C1 segment of cervical spinal cord (tissue), 14 donors: ENCODE data around the gene RSPH3.
"Not testable (repeated sequence)": the region's sequence is repeated elsewhere in the genome, so short reads cannot be mapped to it uniquely, and the experiment has no call there.

Source experiments
- DNase-seq, 14 donors: peaks; one replicate each; lab custom pipeline; 2025; lab: John Stamatoyannopoulos, UW

The RSPH3 gene

DNA sequence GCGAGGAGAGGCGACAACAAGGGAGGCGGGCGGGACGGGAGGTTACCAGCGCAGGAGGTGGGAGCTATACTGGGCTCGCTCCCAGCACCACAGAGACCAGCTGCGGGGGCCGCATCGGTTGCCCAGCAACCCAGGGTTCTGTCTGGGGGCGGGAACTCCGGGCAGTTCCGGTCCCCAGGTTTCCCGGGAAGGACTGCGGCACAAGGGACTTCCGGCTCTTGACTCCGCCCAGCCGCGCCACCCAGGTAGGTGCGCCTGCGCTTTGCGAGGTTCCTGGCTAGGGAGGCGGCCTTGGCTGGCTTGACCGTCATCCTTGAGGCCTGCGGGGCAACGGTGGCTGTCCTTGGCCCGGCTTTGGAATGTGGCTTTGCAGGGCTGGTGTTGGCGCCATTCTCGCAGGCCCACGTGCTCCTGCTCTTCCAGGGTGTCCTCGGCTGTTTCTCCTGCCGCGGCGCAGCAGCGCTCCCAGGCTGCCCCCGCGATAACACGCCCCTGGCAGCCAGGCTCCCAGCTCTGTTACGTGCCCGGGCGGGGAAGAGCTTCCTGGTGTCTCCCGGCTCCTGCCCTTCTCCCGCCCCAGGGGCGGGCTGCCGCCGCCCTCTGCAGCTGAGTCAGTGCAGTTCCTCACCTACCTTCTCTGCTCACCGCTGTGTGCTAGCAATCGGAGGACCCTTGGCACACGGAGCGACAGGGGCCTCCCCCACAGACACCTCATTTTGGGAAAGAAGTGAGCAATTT, at the start of gene RSPH3:
Gene RSPH3 (minus strand): TSS at position 537 of the 738 bp plus-strand sequence. CDS start 652 bp downstream, outside the sequence.
- DNase-seq = peak; percentile 48 to 97 (median 82)

DNA sequence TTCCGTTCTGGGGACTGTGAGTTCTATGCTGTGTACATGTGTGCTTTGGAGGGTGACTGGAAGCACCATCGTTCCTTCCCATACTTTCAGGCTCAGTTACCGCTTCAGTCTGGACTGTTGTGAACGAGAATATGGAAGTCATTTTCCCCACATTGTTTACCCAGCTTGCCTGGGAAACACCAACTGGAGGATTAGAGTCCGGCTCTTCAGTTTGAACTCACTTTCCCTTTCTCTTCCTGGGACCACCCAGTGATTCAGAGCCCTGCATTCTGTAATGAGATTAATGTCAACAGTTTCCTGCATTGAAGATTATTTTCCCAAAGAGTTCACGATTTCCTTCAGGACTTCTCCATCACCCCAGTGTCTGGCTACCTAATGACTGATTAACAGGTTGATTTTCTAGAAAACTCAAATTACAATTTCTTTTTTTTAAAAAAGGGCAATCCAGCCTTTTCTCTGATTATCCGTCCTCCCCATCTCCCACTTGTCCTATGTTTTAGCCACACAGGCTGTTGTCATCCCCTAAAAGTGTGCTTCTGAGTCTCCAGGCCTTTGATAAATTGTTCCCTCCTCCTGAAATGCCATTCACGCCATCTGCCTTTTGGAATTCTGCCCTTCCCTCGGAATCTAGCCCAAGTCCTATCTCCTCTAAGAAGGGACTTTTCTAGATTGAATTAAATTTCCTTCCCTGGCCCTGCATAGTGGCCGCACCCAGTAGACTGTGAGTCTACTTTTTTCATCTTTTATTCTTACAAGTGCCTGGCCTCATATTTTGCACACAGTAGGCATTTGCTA, 48.1 kb upstream of the RSPH3 start:
- DNase-seq = peak in 1 of 14 donors; percentile 65

DNA sequence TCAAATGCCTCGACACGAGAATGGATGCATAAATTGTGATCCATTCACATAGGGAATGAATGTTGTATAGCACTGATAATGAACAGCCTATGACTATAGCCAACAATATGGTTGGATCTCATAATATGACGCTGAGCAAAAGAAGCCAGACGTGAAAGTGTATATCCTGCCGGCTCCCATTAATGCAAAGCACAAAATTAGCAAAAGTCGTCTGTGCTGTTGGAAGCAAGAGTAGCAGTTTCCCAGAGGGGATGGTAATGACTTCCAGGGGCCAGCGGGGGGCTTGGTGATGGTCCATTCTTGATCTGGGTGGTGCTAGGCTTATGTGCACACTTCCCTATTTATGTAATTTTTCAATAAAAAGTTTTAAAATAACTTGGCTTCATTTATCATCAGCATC, 45.8 kb upstream of the RSPH3 start:
- no peak for DNase-seq

GRCh38 chr6:159044899-159045727, 45.1 kb upstream of the RSPH3 start, which contains the start of gene TAGAP:
TSS of gene TAGAP (minus strand) at chr6:159044991. CDS start at chr6:159044146, 845 bp downstream.
- DNase-seq = peak in 6 of 14 donors; percentile 10 to 45 (median 34)

GRCh38 chr6:159043947-159044346, 43.9 kb upstream of the RSPH3 start:
- no peak for DNase-seq

DNA sequence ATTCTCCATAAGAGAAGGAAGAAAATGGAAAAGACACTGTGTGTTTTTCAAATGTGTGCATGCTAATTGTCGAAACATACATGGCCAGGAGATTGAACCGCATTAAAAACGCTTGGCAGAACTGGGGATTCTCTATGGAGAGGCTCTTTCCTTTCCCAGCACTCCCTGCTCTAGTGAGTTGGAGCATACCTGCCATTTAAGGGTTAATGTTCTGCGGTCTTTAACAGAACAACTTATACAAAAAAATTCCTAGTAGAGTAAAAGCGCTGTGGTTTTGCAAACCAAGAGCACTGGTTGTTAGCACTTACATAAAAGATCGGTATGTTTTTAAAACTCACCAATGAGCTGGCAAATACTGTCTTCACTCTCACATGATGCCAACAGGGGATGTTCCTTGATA, 43.2 kb upstream of the RSPH3 start:
- no peak for DNase-seq

DNA sequence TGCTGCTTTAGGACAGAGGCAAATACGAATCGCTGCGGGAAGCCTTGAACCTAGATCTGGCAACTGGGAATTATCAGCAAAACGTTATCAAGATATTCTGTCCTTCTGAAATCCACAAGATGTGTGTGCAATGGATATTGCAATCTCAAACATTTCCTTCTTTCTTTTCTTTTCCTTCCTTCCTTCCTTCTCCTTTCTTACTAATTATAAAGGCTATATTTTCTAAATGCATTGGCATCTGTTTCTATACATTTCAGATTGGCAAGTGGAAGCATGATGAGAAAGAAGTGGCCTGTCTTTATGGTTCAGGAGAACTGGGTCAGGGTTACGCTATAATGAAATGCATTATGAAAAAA, 42.8 kb upstream of the RSPH3 start:
- no peak for DNase-seq

- peak in 8 of 14 donors; percentile 11 to 77 (median 23) for DNase-seq
These were observed 42.2 kb upstream of the RSPH3 start for GRCh38 chr6:159042003-159042825.

DNA sequence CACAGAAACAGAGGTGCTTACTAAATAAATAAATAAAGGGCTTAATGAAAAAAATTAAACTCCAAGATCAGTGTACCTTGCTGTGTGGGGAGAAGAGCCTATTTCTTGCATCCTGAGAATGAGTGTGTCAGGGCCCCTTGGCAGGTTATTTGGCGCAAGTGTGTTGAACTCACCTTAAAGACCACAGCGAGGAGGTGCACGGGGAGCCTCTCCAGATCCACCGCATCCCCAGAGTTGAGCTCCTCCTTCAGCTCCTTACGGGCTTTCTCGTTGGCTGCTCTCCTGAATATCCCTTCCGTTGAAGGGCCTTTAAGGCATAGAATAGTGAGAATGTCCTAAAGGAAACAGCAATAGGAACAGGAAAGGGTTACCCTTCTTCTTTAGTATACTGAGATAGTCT, 41.2 kb upstream of the RSPH3 start:
- DNase-seq = no peak

GRCh38 chr6:159039885-159040258, 39.9 kb upstream of the RSPH3 start:
- DNase-seq = no peak

DNA sequence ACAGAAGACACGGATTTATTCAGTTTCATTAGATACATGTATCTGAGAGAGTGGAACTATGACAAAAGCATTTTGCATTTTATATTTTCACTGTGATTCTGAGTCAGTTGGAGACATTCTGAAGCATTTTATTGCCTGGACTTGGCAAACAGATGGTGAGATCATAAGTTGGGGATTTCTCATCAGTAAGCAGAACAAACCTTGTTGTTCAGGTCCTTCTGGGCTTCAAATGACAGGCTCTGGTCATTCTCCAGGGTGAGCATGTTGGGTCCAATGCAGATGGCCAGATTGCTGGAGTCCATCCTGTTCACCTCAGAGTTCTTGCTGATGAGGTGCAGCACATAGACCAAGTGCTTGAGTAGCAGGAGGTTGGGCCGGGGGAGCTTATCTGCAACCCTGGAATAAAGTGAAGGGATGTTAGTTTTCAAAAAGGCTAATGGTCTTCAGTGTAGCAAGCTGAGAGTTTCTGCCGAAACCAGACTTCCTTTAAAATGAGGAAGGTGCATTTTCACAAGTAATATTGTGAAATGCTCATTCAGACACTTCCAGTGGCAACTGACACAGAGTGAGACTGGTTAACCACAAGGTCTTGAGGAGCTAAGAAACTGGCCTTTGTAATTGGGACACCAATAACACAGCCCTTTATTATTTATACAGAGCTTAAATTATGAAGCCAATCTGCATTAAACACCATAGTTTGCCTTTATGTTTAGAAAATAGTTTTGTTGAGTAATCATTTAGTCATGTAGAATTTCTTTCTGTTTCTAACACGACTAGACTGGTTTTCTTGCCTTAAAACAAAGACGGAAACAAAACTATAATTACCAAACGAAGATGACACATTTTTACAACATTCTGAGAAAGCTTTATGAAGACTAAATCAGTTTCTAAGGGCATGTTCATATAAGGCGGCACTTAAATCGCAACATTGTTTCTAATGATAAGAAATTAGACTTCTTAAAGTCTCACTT, 39.2 kb upstream of the RSPH3 start:
- DNase-seq = peak in 4 of 14 donors; percentile 12 to 72 (median 19)

DNA sequence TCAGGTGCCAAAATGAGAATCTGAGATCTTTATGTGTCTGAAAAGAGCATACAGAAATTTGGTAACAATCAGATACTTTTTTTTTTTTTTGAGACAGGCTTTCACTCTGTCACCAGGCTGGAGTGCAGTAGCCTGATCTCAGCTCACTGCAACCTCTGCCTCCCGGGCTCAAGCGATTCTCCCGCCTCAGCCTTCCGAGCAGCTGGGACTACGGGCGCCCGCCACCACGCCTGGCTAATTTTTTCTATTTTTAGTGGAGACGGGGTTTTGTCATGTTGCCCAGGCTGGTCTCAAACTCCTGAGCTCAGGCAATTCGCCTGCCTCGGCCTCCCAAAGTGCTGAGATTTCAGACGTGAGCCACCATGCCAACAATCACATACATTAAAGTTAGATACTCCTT, 38.3 kb upstream of the RSPH3 start:
- not testable (repeated sequence) for DNase-seq

GRCh38 chr6:159037756-159038290, 37.8 kb upstream of the RSPH3 start:
- no peak for DNase-seq

DNA sequence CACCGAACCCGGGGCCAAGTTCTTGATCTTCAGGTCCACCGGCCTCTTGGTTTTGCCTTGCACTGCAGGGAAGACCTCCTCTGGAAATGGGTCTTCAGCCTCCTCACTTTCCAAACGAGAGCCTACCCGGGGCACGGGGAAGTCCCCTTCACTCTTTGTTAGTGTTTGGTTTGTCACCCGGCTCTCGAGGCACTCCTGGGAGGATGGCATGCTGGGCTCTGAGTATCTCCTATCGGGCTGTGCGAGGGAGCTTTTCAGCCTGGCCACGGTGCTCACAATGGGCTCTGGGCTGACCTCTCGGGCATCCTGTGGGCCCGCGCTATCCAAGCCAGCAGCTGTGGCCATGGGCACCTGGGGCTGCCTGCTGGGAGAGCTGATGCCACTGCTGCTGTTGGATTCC, 36.7 kb upstream of the RSPH3 start:
- no peak for DNase-seq

DNA sequence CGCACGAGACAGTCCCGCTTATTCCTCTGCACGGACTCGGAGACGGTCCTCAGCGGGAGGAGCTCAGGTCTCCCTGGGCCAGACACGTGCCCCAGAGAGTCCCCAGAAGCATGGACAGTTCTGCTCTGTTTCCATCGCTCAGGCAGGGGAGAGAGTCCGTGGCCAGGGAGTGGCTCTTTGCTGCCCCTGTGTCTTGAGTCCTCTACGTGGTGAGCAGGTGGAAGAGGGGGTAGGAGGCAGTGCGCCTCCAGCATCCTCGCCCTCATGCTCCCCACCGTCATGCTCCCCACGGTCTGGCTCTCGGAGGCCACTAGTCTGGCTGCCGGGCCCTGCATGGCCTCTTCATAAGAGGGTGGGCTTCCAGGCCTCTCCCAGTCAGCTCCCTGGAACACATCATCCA, 35.9 kb upstream of the RSPH3 start:
- DNase-seq = no peak

DNA sequence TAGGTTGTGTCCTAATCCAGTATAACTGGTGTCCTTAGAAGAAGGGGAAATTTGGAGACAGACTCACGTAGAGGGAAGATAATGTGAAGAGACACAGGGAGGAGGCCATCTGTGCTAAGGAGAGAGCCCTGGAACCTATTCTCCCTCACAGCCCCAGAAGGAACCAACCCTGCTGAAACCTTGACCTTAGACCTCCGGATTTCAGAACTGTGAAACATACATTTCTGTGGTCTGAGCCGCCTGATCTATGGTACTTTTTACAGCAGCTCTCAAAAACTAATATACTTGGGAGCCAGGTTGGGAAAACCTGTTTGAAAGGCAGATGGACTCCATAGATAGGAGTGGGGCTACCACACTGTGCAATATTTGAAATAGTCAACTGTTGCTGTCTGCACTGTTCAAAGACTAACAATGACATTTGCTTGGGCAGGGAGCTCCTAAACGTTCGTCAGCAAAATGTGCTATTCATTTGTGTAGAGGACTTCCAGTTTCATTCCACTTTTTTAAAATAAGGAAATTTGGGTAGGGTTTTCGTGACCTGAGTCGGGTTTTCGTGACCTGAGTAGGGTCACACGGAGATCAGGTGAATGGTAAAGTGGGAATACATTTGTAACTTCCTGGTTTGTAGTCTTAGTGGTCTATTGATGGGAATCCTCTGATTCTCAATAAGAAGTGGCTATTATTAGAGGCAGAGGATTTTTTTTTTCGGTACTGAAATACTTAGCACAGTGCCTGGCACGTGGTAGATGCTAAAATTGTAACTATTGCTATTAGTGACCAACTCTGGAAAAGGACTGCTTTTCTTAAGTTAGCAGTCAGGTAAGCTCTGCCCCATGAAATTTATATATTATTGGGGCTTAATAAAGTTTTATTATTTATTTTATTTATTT, 33.4 kb upstream of the RSPH3 start:
- DNase-seq = no peak

DNA sequence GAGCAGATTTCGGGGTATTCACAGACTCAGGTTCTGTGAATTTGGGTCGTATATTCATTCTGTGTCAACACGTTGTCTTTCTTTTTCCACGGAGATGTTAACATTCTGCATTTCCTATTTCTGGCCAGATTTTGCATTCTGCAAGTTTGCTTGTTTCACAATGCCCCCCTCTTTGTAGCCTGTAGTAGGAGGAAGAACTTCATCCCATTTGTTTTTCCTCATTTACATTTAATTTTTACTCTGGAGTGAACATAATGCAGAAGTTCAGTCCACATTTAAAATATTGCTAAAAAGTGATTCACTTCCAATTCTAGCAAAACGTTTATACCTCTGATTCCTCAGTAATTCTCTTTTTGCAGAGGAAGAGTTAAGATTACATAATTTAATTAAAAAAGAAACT, 31.8 kb upstream of the RSPH3 start:
- DNase-seq = no peak

GRCh38 chr6:159030168-159030567, 30.2 kb upstream of the RSPH3 start:
- no peak for DNase-seq

GRCh38 chr6:159025224-159025623, 25.2 kb upstream of the RSPH3 start:
- not testable (repeated sequence) for DNase-seq
